K562 (cell line): ENCODE results near the gene PRAMEF12. TPM values are rescaled to one million over a fixed set of nuclear protein-coding genes. Genes with fewer than 3 reads are reported as not detected.

Experiments
- ATAC-seq: fragments of 200-7000 bp; cut with Tn5 transposase; 3 replicates; pipeline ENCODE4 v1.9.1; 2020; ENCODE audit warnings: moderate library complexity
- BruUV-seq: library from RNA; stranded (reverse); fragments of 400-500 nt; replicated peaks from 2 replicates; lab custom pipeline; 2021; lab: Mats Ljungman, UMichigan
- CTCF ChIA-PET: fragments of 300-600 bp; formaldehyde crosslinking; extraction: SDS; loops from one replicate; lab custom pipeline; 2021; ENCODE audit warnings: low intra/inter-chr PET ratio; lab: Yijun Ruan, JAX
- POLR2A ChIA-PET: fragments of 300-600, 350-650 bp; sonication (Branson Sonifier 250); formaldehyde crosslinking; extraction: SDS; loops from one replicate; lab custom pipeline; 2021; ENCODE audit warnings: antibody characterized with exemption, inconsistent platforms; lab: Yijun Ruan, JAX
- DNase-seq, 4 experiments: peaks; one replicate each; pipeline versions ENCODE4 v3.0.0 to v3.0.0-alpha.2; 2011 to 2018; ENCODE audit warnings: low spot score in 3 of 4, mixed read lengths in 3 of 4; ENCODE audit errors: extremely low read depth in 1 of 4
- FAIRE-seq: peaks from 2 replicates; lab custom pipeline; 2011; peaks lifted over from hg19 to GRCh38; lab: Jason Lieb, UNC
- H2AFZ ChIP-seq: 2 replicates; pipeline ENCODE4 v1.6.0; 2011; ENCODE audit warnings: low read depth, low read length, control low read depth, inconsistent platforms
- H3K27ac ChIP-seq: fragments of 200-600 bp; 3 replicates; pipeline ENCODE4 v1.8.0; 2011; ENCODE audit warnings: low read depth, mild to moderate bottlenecking, control low read depth, inconsistent platforms, low read length, moderate library complexity, mixed read lengths; ENCODE audit errors: extremely low read depth
- H3K27me3 ChIP-seq, 2 experiments: fragments of 300-600 bp in 1 of 2; 2 replicates in 1 of 2; 3 replicates in 1 of 2; pipeline versions ENCODE4 v1.6.0 to v1.8.0; 2011; ENCODE audit warnings: inconsistent platforms in 2 of 2, low read length in 2 of 2, mild to moderate bottlenecking in 1 of 2, mixed read lengths in 1 of 2, moderate library complexity in 1 of 2; ENCODE audit not compliant: control insufficient read depth in 2 of 2, insufficient read depth in 2 of 2
- H3K36me3 ChIP-seq: fragments of 300-600 bp; 3 replicates; pipeline ENCODE4 v1.8.0; 2011; ENCODE audit warnings: mild to moderate bottlenecking, low read length, inconsistent platforms; ENCODE audit not compliant: control insufficient read depth, insufficient read depth
- H3K4me1 ChIP-seq, 2 experiments: fragments of 200-600 bp in 1 of 2; replicated peaks in 1 of 2; 2 replicates in 1 of 2; 3 replicates in 1 of 2; pipeline versions ENCODE4 v1.5.1 to v1.8.0; 2011; ENCODE audit warnings: inconsistent platforms in 2 of 2, low read length in 2 of 2, mild to moderate bottlenecking in 1 of 2, mixed read lengths in 1 of 2, moderate library complexity in 1 of 2; ENCODE audit not compliant: control insufficient read depth in 2 of 2, insufficient read depth in 2 of 2
- H3K4me2 ChIP-seq: 2 replicates; pipeline ENCODE4 v1.6.1; 2011; ENCODE audit warnings: low read length, control low read depth, inconsistent platforms, mixed read lengths; ENCODE audit not compliant: insufficient read depth
- H3K4me3 ChIP-seq: fragments of 200-600 bp; sonication (generic), shearing (Covaris generic); 2 replicates; pipeline ENCODE4 v1.5.1; 2016; ENCODE audit warnings: control low read depth, inconsistent platforms
- H3K79me2 ChIP-seq: fragments of 200-600 bp; 3 replicates; pipeline ENCODE4 v1.8.0; 2011; ENCODE audit warnings: low read length, inconsistent platforms; ENCODE audit not compliant: control insufficient read depth, insufficient read depth
- H3K9ac ChIP-seq, 2 experiments: 2 replicates each; pipeline versions ENCODE4 v1.6.0 to v1.6.1; 2011; ENCODE audit warnings: low read depth in 2 of 2, low read length in 2 of 2, control low read depth in 1 of 2, inconsistent platforms in 1 of 2, mild to moderate bottlenecking in 1 of 2, mixed read lengths in 1 of 2; ENCODE audit not compliant: insufficient read depth in 1 of 2
- H3K9me1 ChIP-seq: one replicate; pipeline ENCODE4 v1.6.0; 2011; ENCODE audit warnings: inconsistent platforms, mild to moderate bottlenecking, low read length, moderate library complexity; ENCODE audit not compliant: control insufficient read depth, insufficient read depth
- H3K9me3 ChIP-seq: replicated peaks from 2 replicates; pipeline ENCODE4 v1.5.1; 2011; ENCODE audit warnings: low read depth, low read length, inconsistent platforms; ENCODE audit not compliant: control insufficient read depth, insufficient read depth
- H4K20me1 ChIP-seq: replicated peaks from 2 replicates; pipeline ENCODE4 v1.6.1; 2011; ENCODE audit warnings: low read length, inconsistent platforms, mixed read lengths; ENCODE audit not compliant: control insufficient read depth, insufficient read depth
- DPF2 ChIP-seq: fragments of 450-650 bp; IDR thresholded peaks from 2 replicates; pipeline ENCODE4 v1.6.1; 2016
- GTF2B ChIP-seq: IDR thresholded peaks from 2 replicates; pipeline ENCODE4 v1.6.1; 2011; ENCODE audit not compliant: insufficient read length; ENCODE audit errors: extremely low read depth
- KAT7 ChIP-seq: sonication (generic); formaldehyde crosslinking; IDR thresholded peaks from 2 replicates; pipeline ENCODE4 v1.8.0; 2022; ENCODE audit warnings: missing genetic modification reagents, mild to moderate bottlenecking, borderline replicate concordance
- KLF16 ChIP-seq: IDR thresholded peaks from 2 replicates; pipeline ENCODE4 v1.6.1; 2016; ENCODE audit warnings: antibody characterized with exemption
- MAFK ChIP-seq: IDR thresholded peaks from 2 replicates; pipeline ENCODE4 v1.6.1; 2011; ENCODE audit warnings: low read length, improper control_type of control experiment
- NFE2 ChIP-seq: IDR thresholded peaks from 2 replicates; pipeline ENCODE4 v1.6.1; 2014; ENCODE audit warnings: antibody characterized with exemption, low read depth
- RAD51 ChIP-seq: fragments of 450-650 bp; IDR thresholded peaks from 2 replicates; pipeline ENCODE4 v1.7.1; 2016; ENCODE audit warnings: low read depth, mild to moderate bottlenecking, borderline replicate concordance
- RBM14 ChIP-seq: fragments of 200-400 bp; formaldehyde crosslinking; IDR thresholded peaks from 2 replicates; pipeline ENCODE4 v1.6.1; 2018; ENCODE audit warnings: low read depth, mild to moderate bottlenecking, low read length, moderate library complexity, borderline replicate concordance; ENCODE audit not compliant: insufficient read depth
- RBM39 ChIP-seq: fragments of 200-400 bp; formaldehyde crosslinking; optimal IDR thresholded peaks from 2 replicates; pipeline ENCODE3; 2018; ENCODE audit warnings: low read depth, low read length
- SIX5 ChIP-seq, 2 experiments: IDR thresholded peaks; 2 replicates each; pipeline ENCODE4 v1.6.1; 2011; ENCODE audit warnings: low read length in 2 of 2, borderline replicate concordance in 1 of 2, low read depth in 1 of 2, mild to moderate bottlenecking in 1 of 2, moderate library complexity in 1 of 2; ENCODE audit not compliant: insufficient read depth in 1 of 2
- TCF7L2 ChIP-seq: fragments of 150-350 bp; IDR thresholded peaks from 2 replicates; pipeline ENCODE4 v1.6.1; 2016; ENCODE audit warnings: low read depth, mild to moderate bottlenecking, low read length, moderate library complexity
- TEAD2 ChIP-seq: fragments of 450-650 bp; IDR thresholded peaks from 2 replicates; pipeline ENCODE4 v1.6.1; 2016; ENCODE audit warnings: missing genetic modification characterization, control low read depth, missing compliant biosample characterization
- ZNF263 ChIP-seq: sonication (generic); formaldehyde crosslinking; IDR thresholded peaks from 2 replicates; pipeline ENCODE4 v1.8.0; 2022; ENCODE audit warnings: mild to moderate bottlenecking, missing genetic modification reagents, borderline replicate concordance
- WGBS: fragments of 100-300 bp; shearing (Covaris generic); methylation state at CpG from one replicate; pipeline ENCODE4 v1.1.6; 2016; ENCODE audit warnings: low coverage, mixed read lengths; ENCODE audit not compliant: insufficient coverage; ENCODE audit errors: missing lambda C conversion rate; 5-methylcytosine and 5-hydroxymethylcytosine counted together
- in situ Hi-C: fragments of 300-500 bp; cut with MboI; formaldehyde crosslinking; loops from 4 replicates; pipeline ENCODE4 v1.15.0; 2018; ENCODE audit warnings: inconsistent platforms, mixed read lengths
- intact Hi-C: fragments of 100-400 bp; cut with micrococcal nuclease; formaldehyde crosslinking; loops from 2 replicates; pipeline ENCODE4 v1.14.2; 2022
- polyA plus RNA-seq, 8 experiments: library from polyadenylated mRNA; depleted of rRNA in 4 of 8; stranded (reverse) in 5 of 8; unstranded in 3 of 8; fragments of >200 nt; fragmentation: Nextera tagmentation in 2 of 8; fragmentation: Illumina TruSeq in 1 of 8; extraction: Ambion mirVana in 2 of 8; extraction: Trizol in 1 of 8; gene quantifications; 2 replicates each; pipeline versions ENCODE4 v1.2.1 to v1.2.3, GENCODE V29; 2011 to 2014; ENCODE audit warnings: inconsistent platforms in 1 of 8, missing spikeins in 1 of 8
- total RNA-seq, 7 experiments: library from RNA; depleted of rRNA in 6 of 7; stranded (reverse); fragments of >200 nt in 6 of 7; fragmentation: Illumina TruSeq in 2 of 7; extraction: Trizol in 2 of 7; gene quantifications; 2 replicates each; pipeline versions ENCODE4 v1.2.1 to v1.2.3, GENCODE V29; 2011 to 2021; ENCODE audit warnings: low replicate concordance in 1 of 7
- TF ChIP-seq, protein P1 (sequence below): fragments of 250-450 bp; sonication (Bioruptor Pico); IDR thresholded peaks from 2 replicates; pipeline ENCODE4 v1.5.0; 2020; ENCODE audit warnings: mild to moderate bottlenecking, borderline replicate concordance
- TF ChIP-seq, protein P2 (sequence below), 2 experiments: IDR thresholded peaks; 2 replicates each; pipeline ENCODE4 v1.6.1; 2012; ENCODE audit warnings: improper control_type of control experiment in 2 of 2, low read depth in 2 of 2, low read length in 2 of 2, borderline replicate concordance in 1 of 2
- TF ChIP-seq, protein P3 (sequence below): fragments of 450-650 bp; IDR thresholded peaks from 2 replicates; pipeline ENCODE4 v1.7.0; 2016; ENCODE audit warnings: borderline replicate concordance

The PRAMEF12 gene
- total and polyA plus RNA-seq, 9 of the 15 experiments (the other 6 are each of a cell fraction or from before 2014, with no cell fraction given): not detected

- POLR2A ChIA-PET: no interaction called here
- Histone ChIP-seq H4K20me1 (no peaks in the 10 kb centered on the region), H3K79me2 (no peaks in the 10 kb centered on the region), H3K9me3 (no peaks in the 10 kb centered on the region), H3K4me3 (no peak overlapping the region), H3K9ac (no peak overlapping the region), H3K4me1 (no peaks in the 10 kb centered on the region), H3K27me3 (peaks cover 8 to 30% of the 10 kb centered on the region in 2 experiments; a peak in 3 of 5 replicates), H3K9me1 (no peaks in the 10 kb centered on the region), H3K27ac (no peak overlapping the region), H3K4me2 (no peak overlapping the region), H2AFZ (no peak overlapping the region), H3K36me3 (no peaks in the 10 kb centered on the region)
- FAIRE-seq (no peak), ATAC-seq (no peak), DNase-seq (peak in 1 of 4 experiments; percentile 2)
- BruUV-seq: no TSS peak
- in situ Hi-C loops: loop anchor here (5.0 to 10.0 kb wide), 2 partner anchors 93 to 456 kb away; no protein-coding TSS in a partner anchor
- 0% methylated on average over 2 of the region's 2 CpGs for WGBS
- CTCF ChIA-PET: no interaction called here
- intact Hi-C loops: loop anchor here (10.0 kb wide), 3 partner anchors 106 to 646 kb away; no protein-coding TSS in a partner anchor
- TF ChIP-seq GTF2B: no peak
- no peak for TF ChIP-seq DPF2
- TF ChIP-seq, protein P1, sequence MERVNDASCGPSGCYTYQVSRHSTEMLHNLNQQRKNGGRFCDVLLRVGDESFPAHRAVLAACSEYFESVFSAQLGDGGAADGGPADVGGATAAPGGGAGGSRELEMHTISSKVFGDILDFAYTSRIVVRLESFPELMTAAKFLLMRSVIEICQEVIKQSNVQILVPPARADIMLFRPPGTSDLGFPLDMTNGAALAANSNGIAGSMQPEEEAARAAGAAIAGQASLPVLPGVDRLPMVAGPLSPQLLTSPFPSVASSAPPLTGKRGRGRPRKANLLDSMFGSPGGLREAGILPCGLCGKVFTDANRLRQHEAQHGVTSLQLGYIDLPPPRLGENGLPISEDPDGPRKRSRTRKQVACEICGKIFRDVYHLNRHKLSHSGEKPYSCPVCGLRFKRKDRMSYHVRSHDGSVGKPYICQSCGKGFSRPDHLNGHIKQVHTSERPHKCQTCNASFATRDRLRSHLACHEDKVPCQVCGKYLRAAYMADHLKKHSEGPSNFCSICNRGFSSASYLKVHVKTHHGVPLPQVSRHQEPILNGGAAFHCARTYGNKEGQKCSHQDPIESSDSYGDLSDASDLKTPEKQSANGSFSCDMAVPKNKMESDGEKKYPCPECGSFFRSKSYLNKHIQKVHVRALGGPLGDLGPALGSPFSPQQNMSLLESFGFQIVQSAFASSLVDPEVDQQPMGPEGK (CRISPR knock-in tag): no peak
- TF ChIP-seq RAD51: no peak
- TF ChIP-seq, protein P2, sequence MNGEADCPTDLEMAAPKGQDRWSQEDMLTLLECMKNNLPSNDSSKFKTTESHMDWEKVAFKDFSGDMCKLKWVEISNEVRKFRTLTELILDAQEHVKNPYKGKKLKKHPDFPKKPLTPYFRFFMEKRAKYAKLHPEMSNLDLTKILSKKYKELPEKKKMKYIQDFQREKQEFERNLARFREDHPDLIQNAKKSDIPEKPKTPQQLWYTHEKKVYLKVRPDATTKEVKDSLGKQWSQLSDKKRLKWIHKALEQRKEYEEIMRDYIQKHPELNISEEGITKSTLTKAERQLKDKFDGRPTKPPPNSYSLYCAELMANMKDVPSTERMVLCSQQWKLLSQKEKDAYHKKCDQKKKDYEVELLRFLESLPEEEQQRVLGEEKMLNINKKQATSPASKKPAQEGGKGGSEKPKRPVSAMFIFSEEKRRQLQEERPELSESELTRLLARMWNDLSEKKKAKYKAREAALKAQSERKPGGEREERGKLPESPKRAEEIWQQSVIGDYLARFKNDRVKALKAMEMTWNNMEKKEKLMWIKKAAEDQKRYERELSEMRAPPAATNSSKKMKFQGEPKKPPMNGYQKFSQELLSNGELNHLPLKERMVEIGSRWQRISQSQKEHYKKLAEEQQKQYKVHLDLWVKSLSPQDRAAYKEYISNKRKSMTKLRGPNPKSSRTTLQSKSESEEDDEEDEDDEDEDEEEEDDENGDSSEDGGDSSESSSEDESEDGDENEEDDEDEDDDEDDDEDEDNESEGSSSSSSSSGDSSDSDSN (IDR thresholded peaks at IDR 0.05; ENCODE audit: borderline replicate concordance in 1 of 2, low read depth in 2 of 2, low read length in 2 of 2): no peak
- TF ChIP-seq TEAD2: no peak
- TF ChIP-seq, protein P3, sequence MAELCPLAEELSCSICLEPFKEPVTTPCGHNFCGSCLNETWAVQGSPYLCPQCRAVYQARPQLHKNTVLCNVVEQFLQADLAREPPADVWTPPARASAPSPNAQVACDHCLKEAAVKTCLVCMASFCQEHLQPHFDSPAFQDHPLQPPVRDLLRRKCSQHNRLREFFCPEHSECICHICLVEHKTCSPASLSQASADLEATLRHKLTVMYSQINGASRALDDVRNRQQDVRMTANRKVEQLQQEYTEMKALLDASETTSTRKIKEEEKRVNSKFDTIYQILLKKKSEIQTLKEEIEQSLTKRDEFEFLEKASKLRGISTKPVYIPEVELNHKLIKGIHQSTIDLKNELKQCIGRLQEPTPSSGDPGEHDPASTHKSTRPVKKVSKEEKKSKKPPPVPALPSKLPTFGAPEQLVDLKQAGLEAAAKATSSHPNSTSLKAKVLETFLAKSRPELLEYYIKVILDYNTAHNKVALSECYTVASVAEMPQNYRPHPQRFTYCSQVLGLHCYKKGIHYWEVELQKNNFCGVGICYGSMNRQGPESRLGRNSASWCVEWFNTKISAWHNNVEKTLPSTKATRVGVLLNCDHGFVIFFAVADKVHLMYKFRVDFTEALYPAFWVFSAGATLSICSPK: no peak
- TF ChIP-seq KAT7 (CRISPR knock-in tag): no peak
- TF ChIP-seq SIX5 (IDR thresholded peaks at IDR 0.05; ENCODE audit: borderline replicate concordance in 1 of 2, insufficient read depth in 1 of 2, low read depth in 1 of 2, low read length in 2 of 2): no peak
- no peak for TF ChIP-seq ZNF263 (CRISPR knock-in tag)
- TF ChIP-seq NFE2: no peak
- TF ChIP-seq RBM14: no peak
- TF ChIP-seq KLF16: no peak
- no peak for TF ChIP-seq RBM39
- TF ChIP-seq TCF7L2: no peak
- no peak for TF ChIP-seq MAFK
Measured at GRCh38 chr1:12770620-12771019, 2.9 kb upstream of the PRAMEF12 start.
